Measurements from ENCODE around the gene YIPF3.

YIPF3 gene

GRCh38 chr6:43495409-43495941 is 21.3 kb downstream of the YIPF3 start:
- 0 out of 2 replicates have a peak, but pooled peaks have one; percentile 8 for TF ChIP-seq CTCF (IDR thresholded peaks at IDR 0.05; ENCODE audit: low read depth, low read length)
- no peak overlapping the region for H3K4me3 ChIP-seq (ENCODE audit: low read depth, low read length)

GRCh38 chr6:43494766-43495165 is 22.0 kb downstream of the YIPF3 start:
- H3K4me3 ChIP-seq (ENCODE audit: low read depth, low read length) = no peak overlapping the region
- no peak for TF ChIP-seq CTCF (IDR thresholded peaks at IDR 0.05; ENCODE audit: low read depth, low read length)

GRCh38 chr6:43494321-43494720 is 22.4 kb downstream of the YIPF3 start:
- H3K4me3 ChIP-seq (ENCODE audit: low read depth, low read length) = no peak overlapping the region
- no peak for TF ChIP-seq CTCF (IDR thresholded peaks at IDR 0.05; ENCODE audit: low read depth, low read length)

- TF ChIP-seq CTCF (IDR thresholded peaks at IDR 0.05; ENCODE audit: low read depth, low read length) = no peak
- H3K4me3 ChIP-seq (ENCODE audit: low read depth, low read length) = no peak overlapping the region
Observed at GRCh38 chr6:43493833-43494232, 22.9 kb downstream of the YIPF3 start.

GRCh38 chr6:43493230-43493629 is 23.5 kb downstream of the YIPF3 start:
- no peak overlapping the region for H3K4me3 ChIP-seq (ENCODE audit: low read depth, low read length)
- no peak for TF ChIP-seq CTCF (IDR thresholded peaks at IDR 0.05; ENCODE audit: low read depth, low read length)

- no peak overlapping the region for H3K4me3 ChIP-seq (ENCODE audit: low read depth, low read length)
- TF ChIP-seq CTCF (IDR thresholded peaks at IDR 0.05; ENCODE audit: low read depth, low read length) = no peak
Observed at GRCh38 chr6:43492673-43493072, 24.1 kb downstream of the YIPF3 start.

GRCh38 chr6:43491750-43492661 is 24.7 kb downstream of the YIPF3 start:
- no peak for TF ChIP-seq CTCF (IDR thresholded peaks at IDR 0.05; ENCODE audit: low read depth, low read length)
- H3K4me3 ChIP-seq (ENCODE audit: low read depth, low read length) = no peak overlapping the region
